Activated CD8-positive, alpha-beta memory T cell treated with anti-CD3 and anti-CD28 coated beads for 36 hours (primary cell): ENCODE data around the gene USP1. TPM values are rescaled to one million over a fixed set of nuclear protein-coding genes. Genes with fewer than 3 reads are reported as not detected.

Experiments used
- CTCF ChIA-PET: fragments of 350-600 bp; sonication (Branson Sonifier 250); formaldehyde crosslinking; loops from one replicate; lab custom pipeline; 2021; ENCODE audit warnings: antibody characterized with exemption; lab: Charles Lee
- POLR2A ChIA-PET: fragments of 350-600 bp; sonication (Branson Sonifier 250); formaldehyde crosslinking; loops from one replicate; lab custom pipeline; 2021; ENCODE audit warnings: antibody characterized with exemption; lab: Charles Lee
- total RNA-seq, 2 experiments: library from RNA; stranded (reverse); gene quantifications; one replicate each; pipeline ENCODE4 v1.2.3, GENCODE V29; 2021

The USP1 gene
- total RNA-seq, result 100 to 1,000 TPM in 1 of 2 experiments, 10 to 100 TPM in 1; 98.4 to 101 TPM

- CTCF ChIA-PET, result interaction anchor here (0.8 kb wide), 1 partner anchor 45 kb away, joined by 3 read pairs; no protein-coding TSS in a partner anchor
- POLR2A ChIA-PET, result no interaction called here
Observed at GRCh38 chr1:62436466-62437272, at the start of gene USP1. USP1 (plus strand) TSS chr1:62437049; CDS start chr1:62439868, 2,819 bp downstream.

- POLR2A ChIA-PET, result no interaction called here
- CTCF ChIA-PET, result no interaction called here
Observed at GRCh38 chr1:62389531-62389930, 47.3 kb upstream of the USP1 start.

GRCh38 chr1:62390071-62390470, 46.8 kb upstream of the USP1 start:
- CTCF ChIA-PET, result no interaction called here
- POLR2A ChIA-PET, result no interaction called here

DNA sequence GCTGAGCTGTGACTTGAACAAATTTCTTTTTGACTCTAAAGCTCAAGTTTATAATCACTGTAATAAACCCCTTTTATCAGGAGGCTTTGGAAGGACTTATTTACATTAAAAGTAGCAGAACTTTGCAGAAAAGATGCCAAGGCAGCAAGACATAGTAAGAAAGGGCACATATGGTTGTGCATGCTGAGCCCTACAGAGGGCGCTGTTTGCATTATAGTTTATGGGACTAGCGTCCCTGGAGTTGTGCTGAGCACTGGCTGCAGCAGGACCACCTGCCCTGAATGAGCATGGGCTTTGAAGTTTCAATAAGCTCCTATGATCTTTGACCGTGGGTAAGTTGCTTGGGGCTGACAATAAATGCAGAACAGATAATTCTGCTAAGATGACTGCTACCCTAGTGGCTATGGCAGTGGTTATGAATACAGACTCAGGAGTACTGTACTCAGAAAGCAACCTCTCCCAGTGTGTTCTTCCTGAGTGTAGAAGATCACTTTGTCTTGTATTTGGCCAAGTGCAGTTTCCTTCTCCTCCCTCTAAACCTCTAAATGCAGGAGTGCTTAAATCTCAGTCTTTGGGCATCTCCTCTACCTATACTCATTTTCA, 45.4 kb upstream of the USP1 start:
- POLR2A ChIA-PET, result no interaction called here
- CTCF ChIA-PET, result interaction anchor here (1.0 kb wide), 1 partner anchor 46 kb away, joined by 3 read pairs; the partner anchor contains the start of gene USP1

DNA sequence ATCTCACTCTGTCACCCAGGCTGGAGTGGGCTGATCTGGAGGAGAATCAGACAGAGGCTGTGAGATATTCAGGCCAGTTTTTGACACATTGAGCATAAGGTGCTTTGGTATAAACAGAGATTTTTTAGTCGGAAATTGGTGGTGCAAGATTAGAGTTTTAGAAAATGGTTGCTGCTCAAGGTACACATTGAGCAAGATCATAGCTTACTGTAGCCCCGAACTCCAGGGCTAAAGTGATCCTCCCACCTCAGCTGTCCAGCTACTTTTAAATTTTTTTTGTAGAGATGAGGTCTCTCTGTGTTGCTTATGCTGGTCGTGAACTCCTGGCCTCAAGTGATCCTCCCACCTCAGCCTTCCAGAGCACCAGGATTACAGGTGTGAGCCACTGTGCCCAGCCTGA, 43.9 kb upstream of the USP1 start:
- CTCF ChIA-PET, result no interaction called here
- POLR2A ChIA-PET, result no interaction called here

DNA sequence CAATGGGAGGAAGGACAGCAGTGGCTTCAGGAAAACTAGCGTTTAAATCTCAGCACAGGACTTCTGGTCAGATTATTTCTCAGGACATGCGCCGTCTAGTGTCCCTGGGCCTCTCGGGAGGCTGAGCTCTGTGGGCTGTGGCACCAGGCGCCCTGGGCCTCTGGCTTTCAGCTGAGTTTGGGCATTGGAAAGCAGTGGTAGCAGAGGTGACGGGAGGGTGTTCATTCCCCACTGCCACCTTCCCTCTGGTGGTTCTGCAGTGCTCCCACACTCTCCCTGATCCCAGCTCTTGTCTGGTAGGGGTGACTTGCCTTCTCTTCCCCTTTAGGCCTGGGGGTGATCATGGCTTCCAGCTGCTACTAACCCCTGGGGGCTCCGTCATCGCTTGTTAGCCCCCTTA, 42.2 kb upstream of the USP1 start:
- CTCF ChIA-PET, result no interaction called here
- POLR2A ChIA-PET, result no interaction called here

GRCh38 chr1:62395291-62395690, 41.6 kb upstream of the USP1 start:
- ChIA-PET POLR2A (no interaction called here), CTCF (no interaction called here)

DNA sequence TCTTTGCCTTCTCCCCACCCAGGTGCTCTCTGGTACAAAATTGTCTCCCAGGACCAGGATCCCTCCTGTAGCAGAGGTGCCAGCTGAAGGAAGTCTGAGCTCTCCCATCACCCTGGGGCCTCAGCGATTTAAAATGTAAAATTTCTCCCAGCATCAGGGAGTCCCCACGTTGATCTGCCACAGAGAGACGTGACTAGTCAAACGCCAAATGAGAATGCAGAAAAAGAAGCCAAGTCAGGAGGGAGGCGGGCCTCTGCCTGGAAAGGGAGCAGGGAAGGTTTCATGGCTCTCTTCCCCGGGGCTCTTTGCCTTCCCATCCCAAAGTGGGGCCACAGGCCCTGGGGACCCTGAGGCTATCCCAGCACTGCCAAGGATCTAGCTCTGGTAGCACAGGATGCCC, 40.0 kb upstream of the USP1 start:
- POLR2A ChIA-PET, result no interaction called here
- CTCF ChIA-PET, result no interaction called here

GRCh38 chr1:62397301-62397700, 39.5 kb upstream of the USP1 start:
- CTCF ChIA-PET, result no interaction called here
- POLR2A ChIA-PET, result no interaction called here

DNA sequence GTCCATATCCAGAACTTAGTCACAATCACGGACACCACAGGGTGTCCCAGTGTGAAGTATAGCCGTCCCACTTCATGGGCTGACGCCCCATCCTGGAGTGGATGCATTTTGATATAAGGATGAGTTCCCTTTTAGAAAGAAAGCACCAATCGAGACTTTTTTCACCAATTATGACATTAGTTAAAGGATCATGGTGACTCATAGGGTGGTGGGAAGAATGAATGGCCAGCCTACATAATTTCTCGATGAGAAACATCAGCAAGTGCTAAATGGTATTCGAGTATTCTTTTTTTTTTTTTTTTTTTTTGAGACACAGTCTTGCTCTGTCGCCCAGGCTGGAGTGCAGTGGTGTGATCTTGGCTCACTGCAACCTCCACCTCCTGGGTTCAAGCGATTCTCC, 38.5 kb upstream of the USP1 start:
- CTCF ChIA-PET, result no interaction called here

DNA sequence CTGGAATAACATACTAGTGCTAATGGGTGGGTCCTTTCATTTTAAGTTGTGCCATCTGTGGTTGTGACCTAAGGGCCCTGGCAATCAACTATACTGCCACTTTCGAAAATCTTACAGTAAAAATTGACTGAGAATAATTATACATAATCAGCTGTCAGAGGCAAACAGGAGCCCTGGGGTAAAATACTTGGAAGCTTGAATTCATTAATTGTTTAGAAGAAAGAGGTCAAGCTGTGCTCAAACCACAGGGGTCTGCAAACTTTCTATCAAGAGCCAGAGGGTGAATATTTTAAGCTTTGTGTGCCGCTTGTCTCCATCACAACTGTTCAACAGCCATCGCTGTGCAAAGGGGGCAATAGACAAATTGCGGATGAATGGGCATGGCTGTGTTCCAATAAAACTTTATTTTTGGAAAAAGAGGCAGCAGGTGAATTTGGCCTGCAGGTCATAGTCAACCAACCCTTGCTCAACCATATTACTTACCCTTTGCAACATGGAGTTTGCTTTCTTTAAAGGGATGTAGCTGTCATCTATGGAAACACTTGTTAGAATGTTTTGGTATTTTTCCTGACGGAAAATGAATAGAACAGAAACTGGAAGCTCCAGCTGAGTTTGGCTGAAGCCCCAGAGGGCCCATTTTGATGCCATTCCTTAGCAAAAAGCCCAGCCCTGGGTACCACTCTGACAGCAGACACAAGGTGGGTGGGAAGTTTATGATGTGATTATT, 35.7 kb upstream of the USP1 start:
- ChIA-PET POLR2A (no interaction called here), CTCF (interaction anchor here (1.7 kb wide), 1 partner anchor 225 kb away, joined by 4 read pairs; no protein-coding TSS in a partner anchor)

More for the DNA sequence above, 38.5 kb upstream of the USP1 start:
- POLR2A ChIA-PET, result no interaction called here

DNA sequence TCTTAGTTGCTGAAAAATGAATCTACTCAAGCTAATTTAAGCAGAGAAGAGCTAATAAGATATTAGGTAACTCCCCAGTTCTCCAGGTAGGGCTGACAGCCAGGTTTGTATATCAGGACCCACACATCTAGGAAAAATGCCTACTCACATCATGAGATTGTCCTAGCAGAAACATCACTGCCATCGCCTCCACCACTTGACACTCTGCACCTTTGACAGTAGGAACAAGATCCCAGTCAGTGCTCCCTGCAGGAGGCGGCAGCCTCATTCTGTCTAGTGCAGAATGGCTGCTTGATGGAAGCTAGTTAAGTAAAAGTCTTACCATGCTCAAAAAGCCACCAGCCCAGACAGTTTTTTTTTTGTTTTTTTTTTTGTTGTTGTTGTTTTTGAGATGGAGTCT, 31.6 kb upstream of the USP1 start:
- CTCF ChIA-PET, result interaction anchor here (2.7 kb wide), 1 partner anchor 230 kb away, joined by 7 read pairs; no protein-coding TSS in a partner anchor
- POLR2A ChIA-PET, result no interaction called here

DNA sequence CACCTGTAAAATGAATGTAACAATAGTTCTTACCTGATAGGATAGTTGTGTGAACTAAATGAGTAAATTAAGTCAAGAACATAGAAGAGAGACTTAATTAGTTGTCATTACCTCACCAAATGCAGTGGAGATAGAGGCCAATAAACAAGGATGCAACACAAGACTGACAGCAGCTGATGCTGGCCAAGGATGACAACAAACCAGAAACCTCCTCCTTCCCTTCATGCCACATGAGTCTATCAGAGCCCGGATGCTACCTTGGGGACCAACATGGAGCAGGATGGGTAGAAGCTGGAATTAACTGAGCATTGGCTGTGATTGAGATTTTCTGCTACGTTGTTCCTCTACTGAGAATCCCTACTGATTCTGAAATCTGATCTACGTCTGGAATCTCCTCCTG, 30.3 kb upstream of the USP1 start:
- POLR2A ChIA-PET, result no interaction called here
- CTCF ChIA-PET, result interaction anchor here (0.5 to 2.0 kb wide), 5 partner anchors 12 to 272 kb away, joined by 3 to 9 read pairs (median 4); no protein-coding TSS in a partner anchor

- POLR2A ChIA-PET, result no interaction called here
- CTCF ChIA-PET, result interaction anchor here (0.9 to 2.0 kb wide), 3 partner anchors 11 to 234 kb away, joined by 3 to 9 read pairs (median 4); no protein-coding TSS in a partner anchor
Observed at GRCh38 chr1:62407398-62408009, 29.3 kb upstream of the USP1 start.

GRCh38 chr1:62415687-62416086, 21.2 kb upstream of the USP1 start:
- ChIA-PET POLR2A (no interaction called here), CTCF (interaction anchor here (1.0 kb wide), 1 partner anchor 241 kb away, joined by 3 read pairs; no protein-coding TSS in a partner anchor)

DNA sequence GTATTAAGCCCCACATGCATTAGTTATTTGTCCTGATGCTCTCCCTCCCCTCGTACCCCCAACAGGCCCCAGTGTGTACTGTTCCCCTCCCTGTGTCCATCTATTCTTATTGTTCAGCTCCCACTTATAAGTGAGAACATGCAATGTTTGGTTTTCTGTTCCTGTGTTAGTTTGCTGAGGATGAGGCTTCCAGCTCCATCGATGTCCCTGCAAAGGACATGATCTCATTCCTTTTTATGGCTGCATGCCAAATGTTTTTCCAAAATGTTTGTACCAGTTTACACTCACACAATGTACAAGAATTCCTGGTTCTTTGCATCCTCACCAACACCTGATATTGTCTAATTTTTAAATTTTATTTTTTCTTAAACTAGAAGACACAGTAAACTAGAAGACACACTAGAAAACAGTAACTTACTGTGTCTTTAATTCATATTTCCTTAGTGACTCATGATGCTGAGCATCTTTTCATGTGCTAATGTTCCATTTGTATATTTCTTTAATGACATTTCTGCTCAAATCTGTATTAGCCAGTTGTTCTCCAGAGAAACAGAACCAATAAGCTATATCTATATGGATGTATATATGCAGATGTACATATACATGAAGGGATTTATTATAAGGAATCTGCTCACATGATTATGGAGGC, 19.4 kb upstream of the USP1 start:
- CTCF ChIA-PET, result interaction anchor here (2.5 kb wide), 1 partner anchor 10 kb away, joined by 9 read pairs; no protein-coding TSS in a partner anchor
- POLR2A ChIA-PET, result no interaction called here

DNA sequence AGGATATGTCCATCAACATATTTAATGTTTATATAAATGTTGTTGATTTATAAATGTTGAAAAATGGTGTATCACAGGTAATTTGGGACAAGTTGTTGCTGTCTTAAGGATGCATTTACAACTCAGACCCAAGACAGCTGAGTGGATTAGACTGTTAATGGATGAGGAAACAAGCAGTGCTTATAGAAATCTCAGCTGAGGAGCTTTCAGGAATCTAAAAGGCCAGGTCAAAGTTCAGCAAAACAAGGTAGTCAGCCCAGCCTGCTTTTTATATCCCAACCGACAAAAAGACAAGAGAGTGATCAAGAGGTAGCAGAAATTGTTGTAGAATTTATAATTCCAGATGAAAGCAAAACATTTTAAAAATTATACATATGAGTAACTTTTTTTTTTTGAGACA, 16.6 kb upstream of the USP1 start:
- POLR2A ChIA-PET, result no interaction called here
- CTCF ChIA-PET, result no interaction called here

DNA sequence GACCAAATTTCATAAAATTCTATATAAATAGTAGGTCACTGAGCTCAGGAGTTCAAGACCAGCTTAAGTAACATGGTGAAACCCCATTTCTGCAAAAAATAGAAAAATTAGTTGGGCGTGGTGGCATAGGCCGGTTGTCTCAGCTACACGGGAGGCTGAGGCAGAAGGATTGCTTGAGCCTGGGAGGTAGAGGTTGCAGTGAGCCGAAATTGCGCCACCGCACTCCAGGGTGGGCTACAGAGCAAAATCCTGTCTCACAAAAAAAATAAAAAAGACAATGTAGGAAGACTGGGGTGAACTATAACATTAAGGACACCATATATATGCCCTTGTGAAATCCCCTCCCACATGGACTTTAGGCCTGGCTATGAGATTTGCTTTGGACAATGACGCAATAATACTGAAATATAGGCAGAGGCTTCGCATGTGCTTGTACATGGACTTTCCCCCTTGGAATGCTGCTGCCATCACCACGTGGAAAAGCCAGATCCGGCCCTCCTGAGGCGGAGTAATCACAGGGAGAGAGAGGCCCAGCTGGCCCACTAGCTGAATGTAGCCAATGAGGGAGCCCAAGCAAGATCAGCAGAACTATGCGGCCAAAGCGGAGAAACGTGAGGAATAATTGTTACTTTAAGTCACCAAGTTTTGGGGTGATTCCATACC, 13.1 kb upstream of the USP1 start:
- ChIA-PET CTCF (no interaction called here), POLR2A (no interaction called here)
